ENCODE measurements around the gene VPS18. TPM values are rescaled to one million over a fixed set of nuclear protein-coding genes. Genes with fewer than 3 reads are reported as not detected.
"Not testable (repeated sequence)": the region's sequence is repeated elsewhere in the genome, so short reads cannot be mapped to it uniquely, and the experiment has no call there.

Gene VPS18
- total RNA-seq, 2 experiments from 2014 or later: 7.8 to 8.8 TPM

DNA sequence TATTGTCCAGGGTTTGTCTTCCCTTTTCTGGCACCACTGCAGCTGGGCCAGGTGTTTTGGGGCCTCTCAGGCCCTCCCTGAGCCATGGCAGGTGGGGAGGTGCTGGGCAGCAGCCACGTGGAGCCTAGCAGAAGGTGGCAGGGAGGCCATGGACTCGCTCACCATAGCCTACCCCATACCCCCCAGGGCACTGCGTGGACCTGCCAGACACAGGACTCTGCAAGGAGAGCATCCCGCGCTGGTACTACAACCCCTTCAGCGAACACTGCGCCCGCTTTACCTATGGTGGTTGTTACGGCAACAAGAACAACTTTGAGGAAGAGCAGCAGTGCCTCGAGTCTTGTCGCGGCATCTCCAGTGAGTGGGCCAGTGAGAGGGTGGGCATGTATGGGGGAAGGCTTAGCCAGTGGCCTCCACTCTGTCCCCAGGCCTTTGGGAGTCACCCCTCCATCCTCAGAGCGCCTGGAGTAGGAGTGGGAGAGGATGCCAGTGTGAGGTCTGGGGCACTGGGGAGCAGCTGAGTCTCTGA is 38.5 kb upstream of the VPS18 start:
- DNase-seq: no peak
- POLR2A ChIA-PET: no interaction called here
- Mint-ChIP-seq H3K4me3 (no peak overlapping the region), H3K9me3 (no peaks in the 10 kb centered on the region), H3K4me1 (ENCODE audit: low read depth) (peaks cover 5% of the 10 kb centered on the region), H3K27me3 (no peaks in the 10 kb centered on the region), H3K36me3 (no peaks in the 10 kb centered on the region), H3K27ac (no peak overlapping the region)
- intact Hi-C loops (cut with micrococcal nuclease): no loop called here
- CTCF ChIA-PET: interaction anchor here (1.2 to 9.9 kb wide), 7 partner anchors 11 to 161 kb away, joined by 3 to 267 read pairs (median 7); partner anchors contain the start of genes CHAC1, RAD51 and SPINT1

DNA sequence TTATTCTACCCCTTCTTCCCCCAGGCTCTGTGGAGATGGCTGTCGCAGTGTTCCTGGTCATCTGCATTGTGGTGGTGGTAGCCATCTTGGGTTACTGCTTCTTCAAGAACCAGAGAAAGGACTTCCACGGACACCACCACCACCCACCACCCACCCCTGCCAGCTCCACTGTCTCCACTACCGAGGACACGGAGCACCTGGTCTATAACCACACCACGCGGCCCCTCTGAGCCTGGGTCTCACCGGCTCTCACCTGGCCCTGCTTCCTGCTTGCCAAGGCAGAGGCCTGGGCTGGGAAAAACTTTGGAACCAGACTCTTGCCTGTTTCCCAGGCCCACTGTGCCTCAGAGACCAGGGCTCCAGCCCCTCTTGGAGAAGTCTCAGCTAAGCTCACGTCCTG is 37.5 kb upstream of the VPS18 start:
- no peak for DNase-seq
- POLR2A ChIA-PET: interaction anchor here (1.2 kb wide), 1 partner anchor 12 kb away, joined by 3 read pairs; no protein-coding TSS in a partner anchor
- Mint-ChIP-seq H3K36me3 (no peaks in the 10 kb centered on the region), H3K27ac (no peak overlapping the region), H3K4me1 (ENCODE audit: low read depth) (peaks cover 5% of the 10 kb centered on the region), H3K27me3 (no peaks in the 10 kb centered on the region), H3K4me3 (no peak overlapping the region), H3K9me3 (no peaks in the 10 kb centered on the region)
- CTCF ChIA-PET: interaction anchor here (0.7 to 9.9 kb wide), 15 partner anchors 12 to 265 kb away, joined by 3 to 267 read pairs (median 6); partner anchors contain the start of genes C15orf62, RAD51 and SPINT1
- intact Hi-C loops (cut with micrococcal nuclease): no loop called here

DNA sequence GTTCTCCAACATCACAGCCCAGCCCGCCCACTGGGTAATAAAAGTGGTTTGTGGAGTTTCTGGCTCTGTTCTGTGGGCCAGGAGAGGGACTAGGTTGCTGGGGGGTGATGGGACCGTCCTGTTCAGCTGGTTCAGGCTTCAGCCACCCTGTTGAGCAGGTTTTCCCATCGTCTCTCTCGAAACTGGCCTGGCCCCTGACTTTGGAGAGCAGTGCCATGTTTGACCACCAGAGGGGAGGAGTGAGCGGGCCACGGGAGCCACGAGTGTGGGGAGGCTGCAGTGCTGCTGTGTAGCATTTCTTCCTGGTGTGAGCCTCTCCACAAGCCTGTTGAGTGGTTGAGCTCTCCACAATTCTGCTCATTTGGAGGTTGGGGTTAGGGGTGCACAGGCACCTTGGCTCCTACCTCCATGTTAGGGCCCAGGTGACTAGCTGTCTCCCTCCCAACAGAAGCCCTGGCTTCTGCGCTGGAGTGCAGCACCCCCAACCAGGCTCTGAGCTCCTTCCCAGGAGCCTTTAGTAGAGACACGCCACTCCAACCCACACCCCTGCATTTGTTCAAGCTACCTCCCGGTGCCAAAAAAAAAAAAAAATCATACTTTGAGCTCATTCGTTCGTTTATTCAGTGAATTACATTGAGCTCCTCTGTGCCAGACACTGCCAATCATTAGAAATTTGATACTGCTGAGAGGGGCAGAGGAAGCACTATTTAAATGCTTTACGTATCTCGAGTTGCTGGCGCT is 36.5 kb upstream of the VPS18 start:
- POLR2A ChIA-PET: interaction anchor here (0.6 to 2.5 kb wide), 6 partner anchors 13 to 40 kb away, joined by 3 to 20 read pairs (median 4); partner anchors contain the start of genes RHOV and VPS18
- intact Hi-C loops (cut with micrococcal nuclease): no loop called here
- H3K4me1 Mint-ChIP-seq (ENCODE audit: low read depth): peaks cover 5% of the 10 kb centered on the region
- H3K9me3 Mint-ChIP-seq: no peaks in the 10 kb centered on the region
- no peak overlapping the region for H3K4me3 Mint-ChIP-seq
- peak; percentile 88 for DNase-seq
- CTCF ChIA-PET: interaction anchor here (0.6 to 9.9 kb wide), 55 partner anchors 13 to 426 kb away, joined by 3 to 267 read pairs (median 4); partner anchors contain the start of genes C15orf62, CHAC1, DNAJC17 and PPP1R14D
- H3K36me3 Mint-ChIP-seq: no peaks in the 10 kb centered on the region
- H3K27ac Mint-ChIP-seq: no peak overlapping the region
- no peaks in the 10 kb centered on the region for H3K27me3 Mint-ChIP-seq

DNA sequence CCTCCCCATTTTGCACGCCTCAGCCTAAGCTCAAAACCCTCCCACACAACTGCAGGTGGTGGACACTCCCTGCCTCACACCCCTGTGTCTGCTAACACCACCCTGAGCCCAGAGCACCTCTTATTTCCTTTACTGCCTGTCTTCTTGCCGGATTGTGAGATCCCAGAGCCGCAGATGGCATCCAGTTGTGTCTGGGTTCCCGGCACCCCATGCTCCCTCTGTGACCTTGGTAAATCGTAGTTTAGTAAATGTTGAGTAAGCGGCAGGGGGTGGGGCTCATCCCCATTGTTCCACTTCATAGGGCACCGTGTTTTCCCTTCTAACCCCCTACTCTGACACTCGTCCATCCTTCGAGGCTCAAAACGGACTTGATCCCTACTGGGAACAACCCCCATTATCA is 35.5 kb upstream of the VPS18 start:
- Mint-ChIP-seq H3K4me1 (ENCODE audit: low read depth) (peaks cover 5% of the 10 kb centered on the region), H3K36me3 (no peaks in the 10 kb centered on the region), H3K27ac (no peak overlapping the region), H3K27me3 (no peaks in the 10 kb centered on the region), H3K9me3 (no peaks in the 10 kb centered on the region), H3K4me3 (no peak overlapping the region)
- no peak for DNase-seq
- CTCF ChIA-PET: interaction anchor here (0.6 to 9.9 kb wide), 52 partner anchors 8 to 374 kb away, joined by 3 to 267 read pairs (median 4); partner anchors contain the start of genes C15orf62, CHP1, DNAJC17 and PPP1R14D
- POLR2A ChIA-PET: interaction anchor here (1.0 to 2.5 kb wide), 4 partner anchors 15 to 39 kb away, joined by 3 to 20 read pairs (median 6); partner anchors contain the start of genes RHOV and VPS18
- intact Hi-C loops (cut with micrococcal nuclease): loop anchor here (1.0 kb wide), 2 partner anchors 15 to 36 kb away; partner anchors contain the start of gene VPS18

DNA sequence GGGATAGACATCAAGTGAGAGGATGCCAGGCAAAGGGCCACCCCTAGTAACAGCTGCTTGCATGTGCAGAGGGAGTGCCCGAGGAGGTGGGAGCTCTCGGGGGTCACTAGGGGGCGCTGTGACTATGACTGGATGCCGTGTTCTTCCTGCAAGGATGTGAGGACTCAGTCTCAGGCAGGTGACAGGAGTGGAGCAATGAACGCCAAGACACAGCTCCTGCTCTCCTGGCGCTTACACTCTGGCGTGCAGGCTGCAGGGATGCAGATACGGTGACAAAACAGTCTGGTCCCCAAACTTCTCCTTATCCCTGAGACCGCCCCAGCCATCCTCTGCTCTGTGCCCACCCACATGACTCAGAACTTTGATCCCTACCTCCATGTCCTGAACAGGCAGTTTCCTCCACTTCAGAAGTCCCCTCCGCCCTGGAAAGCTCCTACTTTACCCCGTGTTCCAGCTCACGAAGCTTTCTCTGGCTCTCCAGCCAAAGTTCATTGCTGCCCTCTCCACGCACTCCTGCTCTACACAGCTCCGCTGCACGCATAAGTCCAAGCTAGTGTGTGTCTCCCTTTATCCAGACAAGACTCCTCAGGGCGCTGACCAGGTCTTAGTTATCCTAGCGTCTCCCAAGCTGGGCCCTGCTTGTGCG is 34.9 kb upstream of the VPS18 start:
- Mint-ChIP-seq H3K36me3 (no peaks in the 10 kb centered on the region), H3K27me3 (no peaks in the 10 kb centered on the region), H3K27ac (no peak overlapping the region), H3K9me3 (no peaks in the 10 kb centered on the region), H3K4me1 (ENCODE audit: low read depth) (peaks cover 5% of the 10 kb centered on the region), H3K4me3 (no peak overlapping the region)
- DNase-seq: peak; percentile 92
- ChIA-PET CTCF (interaction anchor here (0.6 to 9.9 kb wide), 47 partner anchors 9 to 486 kb away, joined by 3 to 267 read pairs (median 4); partner anchors contain the start of genes CHP1, DNAJC17, PPP1R14D and RPUSD2), POLR2A (interaction anchor here (1.7 to 2.5 kb wide), 2 partner anchors 35 to 38 kb away, joined by 6 to 20 read pairs; partner anchors contain the start of gene VPS18)
- intact Hi-C loops (cut with micrococcal nuclease): loop anchor here (1.0 kb wide), 2 partner anchors 14 to 35 kb away; partner anchors contain the start of gene VPS18

DNA sequence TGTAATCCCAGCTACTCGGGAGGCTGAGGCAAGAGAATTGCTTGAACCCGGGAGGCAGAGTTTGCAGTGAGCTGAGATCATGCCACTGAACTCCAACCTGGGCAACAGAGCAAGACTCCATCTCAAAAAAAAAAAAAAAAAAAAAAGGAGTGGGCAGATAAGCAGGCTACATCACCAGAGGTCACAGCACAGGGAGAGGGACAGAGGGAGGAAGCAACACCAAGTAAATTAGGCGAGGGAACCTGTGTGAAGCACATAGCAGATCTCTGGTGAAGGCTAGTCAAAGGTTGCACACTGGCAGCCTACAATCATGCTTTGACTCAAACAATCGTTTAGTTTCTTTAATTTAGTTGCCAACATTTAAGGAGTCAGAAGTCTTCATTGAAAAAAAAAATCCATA is 33.1 kb upstream of the VPS18 start:
- POLR2A ChIA-PET; H3K9me3 Mint-ChIP-seq; DNase-seq; H3K27ac Mint-ChIP-seq; H3K36me3 Mint-ChIP-seq; H3K4me1 Mint-ChIP-seq (ENCODE audit: low read depth); intact Hi-C loops (cut with micrococcal nuclease); H3K4me3 Mint-ChIP-seq; H3K27me3 Mint-ChIP-seq: not testable (repeated sequence)
- CTCF ChIA-PET: interaction anchor here (0.7 to 9.9 kb wide), 5 partner anchors 10 to 27 kb away, joined by 3 to 267 read pairs (median 3); partner anchors contain the start of gene RHOV

DNA sequence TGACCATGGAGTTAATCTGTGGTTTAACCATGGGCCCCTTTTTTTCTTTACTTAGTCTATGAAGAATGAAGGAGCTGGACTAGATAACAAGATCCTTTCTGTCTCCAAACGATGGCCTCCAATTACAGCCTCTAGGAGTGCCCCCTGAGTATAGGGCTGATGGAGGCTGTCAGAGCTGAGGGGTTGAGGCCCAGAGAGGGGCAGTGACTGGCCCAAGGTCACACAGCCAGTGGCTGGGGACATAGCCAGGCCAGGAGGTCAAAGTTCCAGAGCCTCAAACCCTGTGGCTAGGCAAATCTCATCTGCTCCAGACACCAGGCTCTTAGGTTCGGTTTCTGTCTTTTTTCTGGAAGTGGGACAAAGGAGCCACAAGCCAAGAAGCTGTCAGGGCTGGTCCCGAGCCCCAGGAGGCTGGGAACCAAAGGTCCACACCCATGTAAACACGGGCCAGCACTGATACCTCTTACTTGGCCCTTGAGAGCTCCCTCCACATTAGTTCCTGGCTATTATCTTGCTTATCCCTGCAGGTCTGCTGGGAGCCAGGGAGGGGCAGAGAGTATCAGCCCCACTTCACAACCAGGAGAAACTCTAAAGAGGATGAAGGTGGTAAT is 30.5 kb upstream of the VPS18 start:
- Mint-ChIP-seq H3K4me1 (ENCODE audit: low read depth) (peaks cover 5% of the 10 kb centered on the region), H3K9me3 (no peaks in the 10 kb centered on the region), H3K36me3 (no peaks in the 10 kb centered on the region), H3K4me3 (no peak overlapping the region), H3K27ac (no peak overlapping the region), H3K27me3 (no peaks in the 10 kb centered on the region)
- DNase-seq: no peak
- POLR2A ChIA-PET: no interaction called here
- CTCF ChIA-PET: interaction anchor here (0.6 to 9.9 kb wide), 3 partner anchors 9 to 24 kb away, joined by 4 to 267 read pairs (median 9); partner anchors contain the start of gene RHOV
- intact Hi-C loops (cut with micrococcal nuclease): no loop called here

DNA sequence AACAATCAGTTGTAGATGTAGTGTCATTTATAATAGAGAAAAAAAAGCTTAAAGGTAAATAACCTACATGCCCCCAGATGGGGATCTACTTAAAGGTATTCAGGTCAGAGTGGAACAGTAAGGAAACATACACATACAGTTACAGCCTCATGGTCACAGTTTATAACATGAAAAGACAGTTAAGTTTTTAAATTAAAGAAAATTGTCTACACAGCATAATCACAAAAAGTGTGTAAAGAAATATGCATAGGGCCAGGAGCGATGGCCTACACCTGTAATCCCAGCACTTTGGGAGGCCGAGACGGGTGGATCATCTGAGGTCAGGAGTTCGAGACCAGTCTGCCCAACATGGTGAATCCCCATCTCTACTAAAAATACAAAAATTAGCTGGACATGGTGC is 27.1 kb upstream of the VPS18 start:
- CTCF ChIA-PET: no interaction called here
- no peak overlapping the region for H3K27ac Mint-ChIP-seq
- H3K27me3 Mint-ChIP-seq: no peaks in the 10 kb centered on the region
- POLR2A ChIA-PET: no interaction called here
- DNase-seq: no peak
- H3K4me1 Mint-ChIP-seq (ENCODE audit: low read depth): peaks cover 9% of the 10 kb centered on the region
- H3K4me3 Mint-ChIP-seq: no peak overlapping the region
- H3K36me3 Mint-ChIP-seq: no peaks in the 10 kb centered on the region
- H3K9me3 Mint-ChIP-seq: no peaks in the 10 kb centered on the region
- intact Hi-C loops (cut with micrococcal nuclease): no loop called here

DNA sequence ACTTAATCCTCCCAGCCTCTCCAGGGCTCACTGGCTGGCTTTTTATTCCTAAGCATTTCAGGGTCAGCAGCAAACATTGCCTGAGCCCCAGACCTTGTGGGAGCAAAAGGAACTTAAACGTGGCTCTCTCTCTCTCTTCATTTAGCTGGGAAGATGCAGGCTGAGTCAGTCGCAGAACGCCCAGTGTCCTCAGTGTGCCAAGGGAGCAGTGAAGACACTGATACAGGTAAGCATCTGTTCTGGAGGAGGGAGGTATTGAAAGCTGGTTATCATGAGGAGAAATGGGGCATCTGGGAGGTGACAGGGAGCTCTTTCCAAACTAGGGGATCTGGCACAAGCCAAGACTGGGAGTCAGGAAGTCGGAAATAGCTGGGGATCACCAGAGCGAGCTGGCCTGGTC is 24.6 kb upstream of the VPS18 start:
- Mint-ChIP-seq H3K27me3 (peaks cover 5% of the 10 kb centered on the region), H3K4me3 (no peak overlapping the region), H3K27ac (no peak overlapping the region), H3K9me3 (no peaks in the 10 kb centered on the region), H3K4me1 (ENCODE audit: low read depth) (peaks cover 16% of the 10 kb centered on the region), H3K36me3 (no peaks in the 10 kb centered on the region)
- intact Hi-C loops (cut with micrococcal nuclease): no loop called here
- DNase-seq: no peak
- POLR2A ChIA-PET: interaction anchor here (1.2 to 1.4 kb wide), 2 partner anchors 9 to 24 kb away, joined by 3 to 5 read pairs; partner anchors contain the start of gene VPS18
- CTCF ChIA-PET: interaction anchor here (1.1 to 5.0 kb wide), 3 partner anchors 9 to 25 kb away, joined by 4 to 29 read pairs (median 8); partner anchors contain the start of gene VPS18

DNA sequence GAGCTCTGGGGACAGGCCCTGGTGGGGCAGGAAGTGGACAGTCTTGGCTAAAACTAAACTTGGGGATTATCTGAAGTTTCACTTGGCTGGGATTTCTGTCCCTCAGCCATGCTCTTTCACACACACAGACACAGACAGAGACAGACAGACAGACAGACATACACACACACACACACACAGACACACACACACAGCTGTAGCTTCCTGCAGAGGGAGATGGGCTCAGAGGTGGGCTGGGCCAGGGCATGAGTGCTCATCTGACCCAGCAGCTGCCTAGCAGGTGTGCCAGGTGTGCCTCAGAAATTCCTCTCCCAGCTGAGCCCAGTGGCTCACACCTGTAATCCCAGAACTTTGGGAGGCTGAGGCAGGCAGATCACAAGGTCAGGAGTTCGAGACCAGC is 23.5 kb upstream of the VPS18 start:
- H3K4me1 Mint-ChIP-seq (ENCODE audit: low read depth): peaks cover 16% of the 10 kb centered on the region
- no peak overlapping the region for H3K27ac Mint-ChIP-seq
- POLR2A ChIA-PET: interaction anchor here (0.7 to 1.2 kb wide), 2 partner anchors 23 to 27 kb away, joined by 3 read pairs; partner anchors contain the start of gene VPS18
- no peaks in the 10 kb centered on the region for H3K36me3 Mint-ChIP-seq
- intact Hi-C loops (cut with micrococcal nuclease): no loop called here
- DNase-seq: no peak
- H3K9me3 Mint-ChIP-seq: no peaks in the 10 kb centered on the region
- no peak overlapping the region for H3K4me3 Mint-ChIP-seq
- CTCF ChIA-PET: interaction anchor here (1.4 to 5.0 kb wide), 3 partner anchors 9 to 23 kb away, joined by 3 to 29 read pairs (median 9); partner anchors contain the start of gene VPS18
- peaks cover 5% of the 10 kb centered on the region for H3K27me3 Mint-ChIP-seq
